GM19193 (cell line): Measurements from ENCODE around the gene KRTAP25-1.

Experiments
- POLR2A ChIP-seq: IDR thresholded peaks from 4 replicates; pipeline ENCODE4 v1.6.1; 2011; ENCODE audit not compliant: insufficient read depth, insufficient read length; ENCODE audit errors: extremely low read depth

The KRTAP25-1 gene

GRCh38 chr21:30269803-30270530 is 19.3 kb downstream of the KRTAP25-1 start:
- TF ChIP-seq POLR2A, result no peak

DNA sequence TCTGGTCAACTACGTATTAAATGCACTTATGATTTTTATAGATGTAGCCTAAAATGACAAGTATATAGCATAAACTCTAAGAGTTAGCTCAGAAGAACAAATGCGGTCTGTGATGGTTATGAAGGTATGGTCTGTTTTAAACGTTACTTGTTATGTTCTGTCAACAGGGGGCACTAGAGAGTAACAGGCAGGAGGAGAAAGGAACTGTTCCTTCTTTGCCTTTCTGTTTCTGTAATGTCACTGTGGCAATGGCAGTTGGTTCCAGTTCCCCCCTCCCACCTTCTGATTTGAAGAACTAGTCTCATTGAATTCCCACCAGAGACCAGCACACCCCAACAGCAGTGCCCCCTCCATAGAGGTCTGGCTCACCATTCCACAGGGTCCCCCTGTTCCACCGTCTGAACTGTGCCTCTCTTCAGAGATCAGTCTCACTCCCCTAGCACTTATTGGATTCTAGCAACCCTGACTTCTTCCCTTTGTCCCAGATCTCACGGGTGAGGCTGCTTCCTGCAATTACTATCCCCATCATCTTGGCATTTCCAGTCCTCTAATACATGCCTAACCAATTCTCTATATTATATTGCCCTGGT is 20.6 kb downstream of the KRTAP25-1 start:
- TF ChIP-seq POLR2A, result no peak

DNA sequence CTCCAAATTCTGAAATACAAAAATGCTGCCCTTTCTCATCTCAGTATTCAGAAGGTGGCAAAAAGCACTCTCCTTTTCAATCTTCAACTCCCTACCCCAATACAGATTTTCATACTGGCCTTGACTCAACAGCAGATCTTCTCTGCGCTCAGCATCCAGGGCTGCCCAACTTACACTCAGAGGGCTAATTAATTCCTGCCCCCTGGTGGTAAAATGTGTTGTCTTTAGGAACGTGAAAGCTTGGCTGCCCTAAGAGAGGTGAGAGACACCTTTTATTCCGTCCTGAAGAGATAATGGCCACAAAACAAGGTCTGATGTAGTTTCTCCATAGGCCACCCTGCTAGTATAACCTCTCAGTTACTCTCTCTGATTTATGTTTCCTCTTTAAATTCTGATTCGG is 31.5 kb downstream of the KRTAP25-1 start:
- TF ChIP-seq POLR2A, result no peak

GRCh38 chr21:30256100-30256499 is 33.2 kb downstream of the KRTAP25-1 start:
- TF ChIP-seq POLR2A, result no peak

GRCh38 chr21:30255679-30256078 is 33.6 kb downstream of the KRTAP25-1 start:
- TF ChIP-seq POLR2A, result no peak

- TF ChIP-seq POLR2A, result no peak
Observed at GRCh38 chr21:30251781-30252180, 37.5 kb downstream of the KRTAP25-1 start.

- TF ChIP-seq POLR2A, result no peak
Observed at GRCh38 chr21:30249936-30250335, 39.4 kb downstream of the KRTAP25-1 start.

DNA sequence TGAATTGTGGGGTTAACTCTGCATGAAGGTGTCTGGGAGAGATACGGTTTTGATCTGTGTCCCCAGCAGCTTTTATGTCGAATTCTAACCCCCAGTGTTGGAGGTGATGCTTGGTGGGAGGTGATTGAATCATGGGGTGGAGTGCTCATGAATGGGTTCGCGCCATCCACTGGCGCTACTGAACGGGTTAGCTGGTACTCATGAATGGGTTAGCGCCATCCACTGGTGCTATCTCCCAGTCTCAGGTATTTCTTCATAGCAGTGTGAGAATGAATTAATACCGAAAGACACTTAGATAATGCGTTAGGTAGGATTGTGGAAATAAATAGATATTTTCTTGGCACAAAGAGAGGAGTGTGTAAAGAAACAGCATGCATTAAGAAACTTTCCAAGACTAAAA is 40.5 kb downstream of the KRTAP25-1 start:
- TF ChIP-seq POLR2A, result no peak

DNA sequence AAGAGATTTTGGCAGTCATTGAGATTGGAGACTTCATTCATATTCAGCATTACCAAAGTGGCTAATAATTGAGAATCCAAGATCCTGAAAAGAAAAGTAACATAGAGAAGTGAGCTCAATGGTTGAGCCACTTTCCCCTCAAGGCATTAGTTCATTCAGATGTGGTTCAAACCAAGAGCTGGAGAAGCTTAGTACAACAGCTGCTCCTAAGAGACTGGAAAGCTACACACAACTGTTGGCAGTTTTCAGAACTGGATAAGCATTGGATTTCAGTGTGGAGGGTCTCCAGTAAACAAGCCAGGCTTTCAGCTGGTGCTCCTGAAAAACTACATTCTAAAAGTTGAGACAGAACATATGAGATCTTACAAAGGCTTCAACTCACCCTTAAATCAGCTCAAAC is 44.3 kb downstream of the KRTAP25-1 start:
- TF ChIP-seq POLR2A, result no peak

DNA sequence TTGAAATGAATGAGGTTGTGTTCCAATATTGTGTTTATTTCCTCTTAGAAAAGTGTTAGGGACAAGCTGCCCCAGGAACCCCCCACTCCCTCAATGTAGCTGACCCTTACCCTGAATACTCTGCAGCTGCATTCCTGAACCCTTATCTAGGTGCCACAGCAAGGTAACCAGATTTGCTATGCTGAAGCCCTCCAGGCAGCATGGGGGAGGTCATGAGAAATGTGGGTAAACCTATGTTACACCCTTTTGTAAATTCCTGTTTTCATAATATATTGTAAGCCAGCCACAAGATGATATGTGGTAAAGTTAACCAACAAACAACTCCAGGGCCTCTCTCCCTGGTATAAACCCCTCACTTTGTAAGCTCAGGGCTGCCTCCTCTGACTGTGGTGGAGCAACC is 45.6 kb downstream of the KRTAP25-1 start:
- no peak for TF ChIP-seq POLR2A

- no peak for TF ChIP-seq POLR2A
Observed at GRCh38 chr21:30240661-30241060, 48.7 kb downstream of the KRTAP25-1 start.
